HG02763 (cell line): ENCODE measurements around the gene PRTG.
"Not testable (repeated sequence)": the region's sequence is repeated elsewhere in the genome, so short reads cannot be mapped to it uniquely, and the experiment has no call there.

Experiments used
- ATAC-seq: cut with Tn5 transposase; IDR thresholded peaks from one replicate; pipeline ENCODE4 v1.9.1; 2021; ENCODE audit warnings: mild to moderate bottlenecking, moderate library complexity; ENCODE audit not compliant: unreplicated experiment

PRTG gene

DNA sequence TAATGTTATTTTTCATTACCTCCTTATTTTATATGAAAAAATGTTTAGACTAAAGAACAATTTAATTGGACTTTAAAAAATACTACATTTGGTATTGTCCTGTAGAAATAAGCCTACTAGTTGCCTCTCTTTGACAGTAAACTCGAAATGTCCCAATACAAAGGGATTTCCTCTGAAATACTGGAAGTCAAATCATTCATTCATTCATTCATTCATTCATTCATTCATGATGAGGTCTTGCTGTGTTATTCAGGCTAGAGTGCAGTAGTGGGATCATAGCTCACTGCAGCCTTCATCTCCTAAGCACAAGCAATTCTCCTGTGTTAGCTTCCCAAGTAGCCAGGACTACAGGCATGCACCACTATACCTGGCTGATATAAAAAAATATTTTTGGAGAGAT lies 104.2 kb downstream of the PRTG start:
- no peak for ATAC-seq

DNA sequence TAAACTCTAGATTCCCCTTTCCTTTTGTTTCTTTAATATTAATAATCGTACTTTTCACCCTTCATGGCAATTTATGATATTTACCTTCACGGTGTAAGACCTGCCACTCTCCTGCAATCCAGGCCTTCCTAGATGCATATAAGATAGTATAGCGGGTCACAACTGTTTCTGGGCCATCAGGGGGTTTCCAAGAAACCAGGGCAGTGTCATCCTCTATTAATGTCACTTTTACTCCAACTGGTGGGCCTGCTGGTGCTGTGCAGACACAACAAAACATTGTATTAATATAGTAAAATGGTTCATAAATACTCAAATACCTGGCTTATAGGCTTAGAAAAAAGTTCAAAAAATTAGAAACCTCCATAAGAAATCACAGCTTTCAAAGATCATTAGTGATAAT lies 105.9 kb downstream of the PRTG start:
- no peak for ATAC-seq

DNA sequence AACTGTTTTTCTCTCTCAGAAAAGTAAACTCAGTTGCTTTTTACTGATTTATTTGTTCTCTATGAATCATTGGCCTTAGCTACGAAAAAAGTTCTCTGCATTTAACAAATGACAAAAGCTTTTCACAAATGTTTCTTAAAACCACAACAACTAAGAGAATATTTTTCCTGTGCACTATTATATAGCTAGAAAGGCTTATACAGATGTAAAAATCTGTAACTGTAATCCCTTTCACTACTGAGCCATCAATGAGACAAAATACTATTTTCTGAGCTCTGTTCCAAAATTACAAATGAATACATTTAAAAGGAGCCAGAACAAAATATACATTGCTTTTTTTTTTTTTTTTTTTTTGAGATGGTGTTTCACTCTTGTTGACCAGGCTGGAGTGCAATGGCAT lies 109.2 kb downstream of the PRTG start:
- no peak for ATAC-seq

DNA sequence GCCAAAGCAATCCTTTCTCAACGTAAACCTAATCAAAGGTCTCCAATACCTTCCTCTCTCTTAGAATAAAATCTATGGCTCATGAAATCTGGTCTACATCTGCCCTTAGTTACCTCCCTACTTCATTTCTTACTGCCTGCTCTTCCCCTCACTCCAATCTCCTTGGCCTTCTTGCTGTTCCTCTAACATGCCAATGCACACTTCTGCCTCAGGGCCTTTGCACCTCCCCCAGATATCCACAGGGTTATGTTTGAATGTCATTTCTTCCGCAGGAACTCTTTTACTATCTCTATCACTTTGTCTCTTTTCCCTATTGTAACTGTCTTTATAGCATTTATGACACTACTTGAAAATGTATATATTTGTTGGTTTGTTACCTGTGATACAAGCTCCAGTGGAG lies 110.5 kb downstream of the PRTG start:
- ATAC-seq, result no peak

DNA sequence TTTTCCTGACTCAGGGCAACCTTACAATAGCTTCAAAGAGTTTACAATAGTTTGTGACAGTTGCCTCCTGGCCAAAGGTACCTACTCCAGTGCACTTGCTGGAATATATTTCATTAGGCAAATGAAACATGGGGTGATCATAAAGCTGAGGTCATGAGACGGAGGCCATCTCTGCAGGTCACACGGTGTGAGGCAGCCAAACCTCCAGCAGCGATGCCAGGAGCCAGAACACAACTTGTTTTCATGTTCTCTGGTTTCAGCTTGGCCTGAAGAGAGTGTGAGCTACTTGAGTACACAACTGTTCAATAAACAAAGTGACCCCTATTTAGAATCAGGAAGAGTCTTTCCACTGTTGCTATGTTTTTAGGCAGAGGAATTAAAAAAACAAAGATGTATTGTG lies 112.1 kb downstream of the PRTG start:
- no peak for ATAC-seq

DNA sequence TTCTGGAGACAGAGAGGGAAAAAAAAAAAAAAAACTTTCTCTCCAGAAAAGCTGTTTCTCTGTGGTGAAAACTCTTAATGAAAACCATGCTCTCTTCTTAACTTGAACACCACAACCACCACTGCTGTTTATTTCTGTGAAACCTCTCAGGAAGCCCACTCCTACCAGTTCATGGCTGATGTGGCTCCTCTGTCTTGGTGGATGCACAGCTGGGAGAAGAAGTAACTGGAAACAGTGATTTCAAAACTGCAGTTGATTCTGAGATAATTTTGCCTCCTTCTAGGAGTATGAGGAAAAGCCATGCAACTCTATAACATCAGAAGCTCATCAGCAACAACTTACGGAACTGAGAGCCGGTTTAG lies 114.6 kb downstream of the PRTG start:
- no peak for ATAC-seq

DNA sequence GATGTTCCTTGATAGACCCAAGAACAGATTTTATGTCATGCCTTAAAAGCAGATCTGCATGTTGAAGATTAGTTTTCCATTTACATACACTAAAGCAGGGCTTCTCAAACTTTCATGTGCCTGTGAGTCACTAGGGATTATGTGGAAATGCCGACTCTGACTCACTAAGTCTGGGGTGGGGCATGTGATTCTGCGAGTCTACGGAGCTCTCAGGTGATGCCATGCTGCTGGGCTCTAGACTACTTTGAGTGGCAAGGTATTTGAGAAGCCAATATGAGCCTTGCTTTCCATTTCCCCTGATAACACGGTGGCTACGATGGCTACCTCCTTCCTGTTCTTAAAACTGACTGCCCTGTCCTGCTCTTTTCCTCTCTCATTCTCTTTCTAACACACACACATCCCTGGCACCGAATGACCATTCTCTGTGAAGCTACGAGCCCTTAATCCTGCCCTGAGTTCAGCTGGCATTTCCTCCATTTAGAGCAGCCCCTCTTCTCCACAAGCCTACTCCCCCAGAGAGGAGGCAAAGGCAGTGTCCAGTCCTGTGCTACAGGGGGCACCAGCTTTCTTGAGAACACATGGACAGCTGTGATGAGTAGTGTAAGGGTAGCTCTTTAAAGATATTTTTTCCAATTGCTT lies 115.1 kb downstream of the PRTG start:
- no peak for ATAC-seq

DNA sequence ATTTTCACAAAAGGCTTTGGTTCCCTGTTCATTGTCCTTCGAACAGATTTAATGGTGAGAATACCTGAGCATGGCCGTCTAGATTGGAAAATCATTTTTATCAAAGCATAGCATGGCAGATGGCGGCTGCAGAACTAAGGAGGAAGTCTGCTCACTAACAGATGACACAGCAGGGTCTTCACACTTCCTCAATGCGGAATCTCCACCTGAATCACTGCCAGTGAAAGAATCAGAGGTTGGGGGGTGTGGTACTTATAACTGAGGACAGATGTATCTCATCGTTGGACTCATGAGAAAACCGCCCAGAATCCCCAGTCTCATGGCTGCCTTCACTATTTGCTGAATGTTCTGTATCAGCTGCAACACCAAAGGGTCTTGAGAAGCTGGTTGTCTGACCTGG lies 123.2 kb downstream of the PRTG start:
- no peak for ATAC-seq

DNA sequence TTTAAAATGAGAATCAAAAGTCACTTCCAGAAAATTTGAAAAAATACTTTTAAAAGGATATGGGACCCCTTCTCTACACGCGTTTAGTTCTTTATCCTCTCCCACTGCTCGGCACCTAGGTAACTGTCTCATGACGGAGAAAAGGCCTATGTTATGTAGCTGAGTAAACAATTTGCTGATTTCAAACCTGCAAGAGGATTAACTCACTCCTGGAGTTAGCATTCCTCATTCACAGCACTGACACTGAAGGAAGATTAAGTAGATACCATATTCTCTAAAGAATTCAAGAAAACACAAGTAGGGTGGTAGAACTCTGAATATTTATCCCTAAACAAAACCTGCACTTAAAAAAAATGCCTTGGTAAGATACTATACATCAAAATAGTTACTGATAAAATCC lies 124.6 kb downstream of the PRTG start:
- ATAC-seq, result no peak

DNA sequence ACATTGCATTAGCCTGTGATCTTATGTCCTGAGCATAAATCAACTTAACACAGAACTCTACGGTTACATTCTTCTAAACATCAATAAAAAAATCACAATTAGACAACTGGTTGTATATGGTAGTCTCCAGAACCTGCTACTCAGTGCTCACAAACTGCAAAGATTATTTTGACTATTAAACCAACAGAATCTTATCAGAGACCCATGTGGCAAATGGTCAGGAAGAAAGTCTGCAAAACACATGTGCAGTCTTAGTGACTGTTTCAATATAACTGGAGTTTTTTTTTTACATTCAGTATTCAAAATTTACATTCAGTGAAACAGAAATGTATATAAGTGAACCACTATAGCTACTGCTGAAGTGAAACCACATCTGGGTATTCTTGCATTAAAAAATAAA lies 127.5 kb downstream of the PRTG start:
- no peak for ATAC-seq

DNA sequence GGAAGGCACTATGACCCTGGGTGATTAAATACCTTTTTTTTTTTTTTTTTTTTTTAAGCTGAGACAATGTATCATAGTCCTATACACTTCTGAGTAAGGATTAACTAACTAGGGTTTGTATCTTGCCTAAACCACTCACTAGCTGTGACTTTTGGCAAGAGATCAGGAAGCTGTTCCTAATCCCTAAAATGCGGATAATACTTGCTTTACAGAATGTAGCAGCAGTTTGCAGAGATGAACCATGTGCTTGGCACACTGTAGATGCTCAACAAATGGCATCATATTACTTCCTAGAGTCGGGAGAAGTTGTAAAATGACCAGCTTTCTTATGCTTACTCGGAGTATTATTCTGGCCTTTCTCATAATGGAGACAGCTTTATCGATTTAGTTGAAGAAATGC lies 129.2 kb downstream of the PRTG start:
- ATAC-seq, result no peak

DNA sequence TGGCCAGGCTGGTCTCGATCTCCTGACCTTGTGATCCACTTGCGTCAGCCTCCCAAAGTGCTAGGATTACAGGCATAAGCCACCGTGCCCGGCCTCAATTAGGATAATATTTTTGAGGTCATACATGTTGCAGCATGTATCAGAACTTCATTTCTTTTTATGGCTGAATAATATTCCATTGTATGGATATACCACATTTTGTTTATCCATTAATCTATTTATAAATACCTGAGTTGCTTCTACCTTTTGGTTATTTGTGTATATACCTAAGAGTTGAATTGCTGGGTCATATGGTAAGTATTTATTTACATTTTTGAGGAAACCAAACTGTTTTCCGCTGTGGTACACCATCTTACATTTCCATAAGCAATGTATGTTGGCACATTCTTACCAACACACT lies 136.7 kb downstream of the PRTG start:
- no peak for ATAC-seq

DNA sequence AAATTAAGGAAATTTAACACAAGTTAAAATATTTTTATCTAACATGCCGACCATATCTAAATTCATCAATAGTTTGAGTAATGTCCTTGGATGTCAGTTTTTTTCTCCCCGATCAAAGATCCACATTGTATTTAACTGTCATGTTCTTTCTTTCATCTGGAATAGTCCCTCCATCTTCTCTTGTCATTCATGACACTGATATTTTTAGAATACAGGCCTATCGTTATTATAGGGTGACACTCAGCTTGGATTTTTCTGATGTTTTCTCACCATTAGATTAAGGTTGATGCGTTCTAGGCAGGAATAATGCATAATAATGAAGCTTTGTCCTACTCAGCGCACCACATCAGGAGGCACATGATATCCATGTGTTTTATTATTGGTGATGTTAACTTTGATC lies 141.6 kb downstream of the PRTG start:
- ATAC-seq, result no peak

DNA sequence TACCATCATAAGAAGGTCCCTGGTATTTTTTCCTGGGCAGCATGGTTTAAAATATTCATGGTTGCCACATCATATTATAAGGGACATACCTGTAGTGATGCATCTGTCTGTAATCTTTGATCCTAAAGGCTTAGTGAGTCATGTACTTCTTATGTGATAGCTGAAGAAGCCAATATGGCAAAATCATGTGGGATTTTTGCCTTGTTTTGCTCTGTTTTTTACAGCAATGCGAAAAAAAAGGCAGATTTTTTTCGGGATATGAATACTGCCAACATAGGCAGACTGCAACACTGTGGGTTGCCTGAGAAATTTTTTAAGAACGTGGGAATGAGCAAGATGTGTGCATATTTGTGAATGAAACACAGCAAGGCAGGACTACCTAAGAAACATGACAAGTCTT lies 143.5 kb downstream of the PRTG start:
- no peak for ATAC-seq

DNA sequence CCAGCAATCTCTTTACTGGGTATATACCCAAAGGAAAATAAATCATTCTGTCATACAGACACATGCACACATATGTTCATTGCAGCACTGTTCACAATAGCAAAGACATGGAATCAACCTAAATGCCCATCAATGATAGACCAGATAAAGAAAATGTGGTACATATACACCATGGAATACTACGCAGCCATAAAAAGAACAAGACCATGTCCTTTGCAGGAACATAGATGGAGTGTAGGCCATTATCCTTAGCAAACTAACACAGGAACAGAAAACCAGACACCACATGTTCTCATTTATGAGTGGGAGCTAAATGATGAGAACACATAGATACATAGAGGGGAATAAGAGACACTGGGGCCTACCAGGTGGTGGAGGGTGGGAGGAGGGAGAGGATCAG lies 149.9 kb downstream of the PRTG start:
- not testable (repeated sequence) for ATAC-seq

DNA sequence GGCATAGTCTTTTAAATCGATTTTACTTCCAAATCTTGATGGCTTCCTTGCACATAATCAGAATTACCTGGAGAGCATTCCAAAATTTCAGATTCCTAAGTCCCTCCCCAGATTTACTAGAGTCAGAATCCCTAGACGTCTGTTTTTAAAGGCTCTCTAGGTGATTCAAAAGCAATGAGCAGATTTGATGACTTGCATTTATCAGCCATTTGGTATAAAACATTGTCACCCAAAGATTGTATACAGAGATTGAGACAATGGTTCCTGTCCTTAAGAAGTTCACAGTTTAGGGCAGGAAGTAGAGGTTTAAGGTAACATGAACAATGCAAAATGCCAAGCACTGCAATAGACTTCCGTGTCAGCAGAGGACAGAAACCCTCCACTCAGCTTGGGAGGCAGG lies 152.2 kb downstream of the PRTG start:
- no peak for ATAC-seq

DNA sequence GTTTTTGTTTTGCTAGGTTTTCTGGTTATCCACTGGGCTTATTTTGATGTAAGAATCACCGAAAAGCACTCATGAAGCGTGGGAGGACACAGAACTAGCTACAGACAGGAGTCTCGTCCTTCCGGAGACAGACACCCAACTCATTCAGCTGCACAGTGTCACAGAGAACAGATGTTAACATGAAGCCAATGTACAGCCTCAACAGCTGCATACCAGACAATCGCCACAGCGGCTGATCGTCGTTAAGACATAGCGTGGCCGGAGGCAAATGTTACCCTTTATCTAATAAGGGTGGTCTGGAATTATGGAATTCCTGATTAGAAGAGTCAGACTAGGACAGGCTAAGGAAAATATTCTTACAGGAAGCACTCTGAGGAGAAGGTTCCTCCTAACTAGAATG lies 153.7 kb downstream of the PRTG start:
- no peak for ATAC-seq

DNA sequence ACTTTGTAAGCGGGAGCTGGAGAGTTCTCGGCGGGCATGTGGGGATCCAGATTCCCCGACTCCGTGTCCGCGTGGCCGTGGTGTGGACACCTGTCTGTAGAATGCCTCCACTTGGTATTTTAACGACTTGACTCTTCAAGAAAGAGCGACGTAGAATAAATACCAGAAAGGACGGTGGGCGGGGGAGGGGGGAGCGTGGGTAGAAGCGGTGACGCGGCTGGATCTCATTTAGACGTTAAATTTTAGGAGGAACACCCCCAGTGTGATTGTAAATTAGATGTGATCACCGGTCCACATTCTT lies 154.2 kb downstream of the PRTG start:
- ATAC-seq, result no peak

DNA sequence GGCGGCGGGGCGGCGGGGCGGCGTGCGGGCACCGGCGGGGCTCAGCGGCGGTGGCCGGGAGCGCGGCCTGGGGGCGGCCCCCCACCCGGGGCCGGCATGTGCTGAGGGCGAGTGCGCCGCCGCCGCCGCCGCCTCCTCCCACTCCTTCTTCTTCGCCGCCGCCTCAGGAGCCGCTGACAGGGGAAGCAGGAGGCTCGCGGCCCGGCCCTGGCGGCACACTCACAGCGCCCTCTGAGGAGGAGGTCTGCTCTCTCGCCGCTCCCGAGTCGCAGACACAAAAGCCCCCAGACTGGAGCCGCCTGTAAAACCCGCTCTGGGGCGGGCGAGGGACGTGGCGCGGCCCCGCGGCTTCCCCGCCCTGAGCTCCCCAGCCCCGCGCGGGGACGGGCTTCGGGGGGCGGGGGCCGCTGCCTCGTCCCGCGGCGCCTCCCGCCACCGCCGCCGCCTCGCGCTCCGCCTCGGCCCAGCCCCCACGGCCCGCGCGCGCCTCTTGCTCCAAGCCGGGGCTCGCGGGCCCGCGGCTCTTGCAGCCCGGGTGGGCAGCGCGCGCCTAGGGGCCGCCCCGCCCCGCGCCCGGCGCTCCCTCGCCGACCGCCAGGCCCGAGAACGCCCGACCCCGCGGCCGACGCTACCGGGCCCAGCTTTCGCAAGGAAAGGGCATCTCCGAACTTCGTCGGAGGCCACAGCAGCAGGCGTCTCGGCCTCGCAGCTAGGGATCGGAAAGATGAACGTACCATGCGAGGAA lies 154.7 kb downstream of the PRTG start, which contains the start of gene PYGO1:
Gene PYGO1 (minus strand): TSS at position 276 of the 745 bp plus-strand sequence. CDS start 462 bp downstream, outside the sequence.
- no peak for ATAC-seq

DNA sequence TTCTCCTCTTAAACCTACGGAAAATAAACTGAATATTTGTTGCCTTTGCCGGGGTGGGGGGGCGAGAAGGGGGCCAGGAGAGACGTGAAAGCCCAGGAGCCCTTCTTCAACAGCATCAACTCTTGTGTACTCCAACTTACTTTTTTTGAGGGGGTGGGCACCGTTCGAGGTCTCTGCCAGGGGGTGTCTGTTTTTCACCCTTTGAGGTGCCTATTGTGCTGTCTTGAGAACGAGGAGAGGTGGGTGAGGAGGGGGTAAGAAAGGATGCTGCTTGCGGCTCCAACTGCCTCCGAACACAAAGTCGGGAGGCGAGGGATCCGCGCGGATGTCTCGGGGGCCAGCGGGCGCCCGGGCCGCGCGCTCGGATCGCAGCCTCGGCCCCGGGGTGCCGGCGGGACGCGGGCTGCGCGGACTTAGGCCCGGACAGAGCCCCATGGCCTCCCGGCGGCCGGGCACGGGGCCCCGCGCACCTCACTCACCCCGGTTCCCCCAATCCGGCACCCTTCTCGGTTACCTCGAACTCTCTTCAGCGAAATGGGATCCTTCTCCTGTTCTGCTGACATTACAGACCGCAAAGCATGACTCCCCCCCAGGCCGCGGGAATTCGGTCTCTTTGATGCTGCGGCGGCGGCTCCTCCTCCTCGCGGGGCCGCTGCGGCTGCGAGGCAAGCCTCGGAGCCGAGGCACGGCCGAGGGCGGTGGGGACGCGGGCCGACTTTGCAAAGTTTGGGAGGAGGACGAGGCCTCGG lies 155.5 kb downstream of the PRTG start:
- ATAC-seq, result no peak

DNA sequence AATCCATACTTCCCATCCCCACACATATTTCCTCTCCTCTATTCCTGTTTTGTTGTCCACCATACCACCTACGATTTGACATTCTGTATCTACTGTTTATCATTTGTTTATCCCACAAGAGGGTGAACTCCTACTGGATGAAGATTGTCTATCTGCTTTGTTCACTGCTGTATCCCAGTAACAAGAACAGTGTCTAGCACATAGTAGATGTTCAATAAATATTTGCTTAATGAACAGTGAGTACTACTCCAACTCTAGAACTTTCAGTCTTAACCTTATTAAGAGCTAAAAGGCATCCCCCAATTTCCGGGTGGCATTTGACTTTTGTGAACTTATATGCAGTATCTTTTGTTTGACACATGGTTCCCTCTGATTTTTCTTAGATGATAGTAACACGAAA lies 156.1 kb downstream of the PRTG start:
- no peak for ATAC-seq

DNA sequence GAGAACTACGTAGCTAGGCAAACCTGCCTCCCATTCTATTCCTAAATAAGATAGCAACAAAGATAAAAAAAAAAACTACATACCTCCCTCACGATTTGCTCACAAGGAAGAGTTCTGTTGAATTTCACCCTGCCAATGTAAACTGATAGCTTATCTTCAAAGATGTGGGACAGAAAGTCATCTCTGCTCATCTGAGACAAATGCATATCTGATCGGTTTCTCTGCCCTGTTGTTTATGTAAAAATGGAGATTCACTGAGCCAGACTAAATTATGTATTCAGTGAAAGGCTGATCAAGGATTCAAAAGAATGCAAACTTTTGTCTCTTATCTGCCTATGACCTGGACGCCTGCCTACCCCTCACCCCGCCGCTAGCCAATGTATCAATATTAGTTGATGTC lies 166.0 kb downstream of the PRTG start:
- ATAC-seq, result no peak
